NCI-H146 treated with DMSO at 0.1 percent for 48 hours (cell line): ENCODE results near the gene METTL25.

ENCODE experiments used
- DNase-seq: peaks from one replicate; lab custom pipeline; 2025; ENCODE audit not compliant: unreplicated experiment; lab: John Stamatoyannopoulos, UW

The METTL25 gene

GRCh38 chr12:82461836-82462235 lies 103.5 kb downstream of the METTL25 start:
- no peak for DNase-seq

GRCh38 chr12:82468563-82468962 lies 110.2 kb downstream of the METTL25 start:
- no peak for DNase-seq

- DNase-seq, result no peak
Observed at GRCh38 chr12:82470906-82471512, 112.7 kb downstream of the METTL25 start.

GRCh38 chr12:82473111-82473754 lies 114.9 kb downstream of the METTL25 start:
- DNase-seq, result no peak

GRCh38 chr12:82474181-82474797 lies 116.0 kb downstream of the METTL25 start:
- DNase-seq, result no peak

- no peak for DNase-seq
Observed at GRCh38 chr12:82474798-82475184, 116.5 kb downstream of the METTL25 start.

- DNase-seq, result no peak
Observed at GRCh38 chr12:82475211-82475610, 116.9 kb downstream of the METTL25 start.

GRCh38 chr12:82476511-82476910 lies 118.2 kb downstream of the METTL25 start:
- DNase-seq, result no peak

GRCh38 chr12:82479511-82479910 lies 121.2 kb downstream of the METTL25 start:
- no peak for DNase-seq

- no peak for DNase-seq
Observed at GRCh38 chr12:82480606-82481005, 122.3 kb downstream of the METTL25 start.

- no peak for DNase-seq
Observed at GRCh38 chr12:82481954-82482353, 123.6 kb downstream of the METTL25 start.

- DNase-seq, result no peak
Observed at GRCh38 chr12:82486524-82487235, 128.4 kb downstream of the METTL25 start.

GRCh38 chr12:82504409-82504808 lies 146.1 kb downstream of the METTL25 start:
- no peak for DNase-seq

GRCh38 chr12:82505150-82505549 lies 146.8 kb downstream of the METTL25 start:
- no peak for DNase-seq

GRCh38 chr12:82507686-82508085 lies 149.4 kb downstream of the METTL25 start:
- no peak for DNase-seq

GRCh38 chr12:82510386-82510785 lies 152.1 kb downstream of the METTL25 start:
- no peak for DNase-seq

- DNase-seq, result no peak
Observed at GRCh38 chr12:82514880-82515279, 156.6 kb downstream of the METTL25 start.

- no peak for DNase-seq
Observed at GRCh38 chr12:82515652-82516051, 157.3 kb downstream of the METTL25 start.

- peak; percentile 9 for DNase-seq
Observed at GRCh38 chr12:82517027-82517426, 158.7 kb downstream of the METTL25 start.

GRCh38 chr12:82517808-82518207 lies 159.5 kb downstream of the METTL25 start:
- no peak for DNase-seq

- DNase-seq, result no peak
Observed at GRCh38 chr12:82519510-82519909, 161.2 kb downstream of the METTL25 start.

GRCh38 chr12:82522285-82522684 lies 164.0 kb downstream of the METTL25 start:
- DNase-seq, result no peak
